Thoracic aorta (tissue), 2 donors: ENCODE measurements around the gene ARFGAP1. TPM values are rescaled to one million over a fixed set of nuclear protein-coding genes. Genes with fewer than 3 reads are reported as not detected.

Experiments
- ATAC-seq: fragments of 150-250 bp; one replicate; pipeline ENCODE4 v1.8.0; 2017; ENCODE audit warnings: low read depth; ENCODE audit not compliant: insufficient number of reproducible peaks, low FRiP score
- DNase-seq: peaks from one replicate; pipeline ENCODE4 v3.0.0-alpha.2; 2020; ENCODE audit warnings: low spot score
- H3K27ac ChIP-seq, 2 donors: fragments of 200-600 bp; sonication (generic); 1 replicate in 1 of 2; 2 replicates in 1 of 2; pipeline ENCODE4 v1.5.1; 2016; ENCODE audit warnings: mild to moderate bottlenecking in 2 of 2, moderate library complexity in 2 of 2
- H3K27me3 ChIP-seq: fragments of 200-600 bp; sonication (generic); replicated peaks from 2 replicates; pipeline ENCODE4 v1.6.0; 2016; ENCODE audit warnings: mild to moderate bottlenecking; ENCODE audit not compliant: insufficient read depth
- H3K36me3 ChIP-seq: fragments of 200-600 bp; sonication (generic); one replicate; pipeline ENCODE4 v1.5.1; 2016
- H3K4me1 ChIP-seq, 2 donors: fragments of 200-600 bp; sonication (generic); 1 replicate in 1 of 2; 2 replicates in 1 of 2; pipeline versions ENCODE4 v1.5.1 to v1.6.0; 2016; ENCODE audit warnings: low read depth in 2 of 2, mild to moderate bottlenecking in 1 of 2; ENCODE audit not compliant: control insufficient read depth in 1 of 2
- H3K4me3 ChIP-seq: fragments of 200-600 bp; sonication (generic); 2 replicates; pipeline ENCODE4 v1.5.1; 2016; ENCODE audit warnings: mild to moderate bottlenecking
- H3K9me3 ChIP-seq: fragments of 200-600 bp; sonication (generic); 2 replicates; pipeline ENCODE4 v1.5.1; 2016
- total RNA-seq, 2 donors: library from RNA; depleted of rRNA; stranded (reverse); fragments of >200 nt; gene quantifications; one replicate each; pipeline versions ENCODE4 v1.1.0 to v1.2.3, GENCODE V29; 2016
- TF ChIP-seq, protein P1 (sequence below): fragments of 200-600 bp; sonication (generic); IDR thresholded peaks from one replicate; pipeline ENCODE4 v1.5.1; 2019; ENCODE audit warnings: antibody characterized with exemption

Gene ARFGAP1
- total RNA-seq, 2 donors from 2014 or later, result 110 to 119 TPM

GRCh38 chr20:63295846-63296245 is 23.2 kb downstream of the ARFGAP1 start:
- Histone ChIP-seq H3K27me3 (no peaks in the 10 kb centered on the region), H3K36me3 (no peaks in the 10 kb centered on the region), H3K27ac (no peak overlapping the region), H3K9me3 (no peaks in the 10 kb centered on the region), H3K4me3 (no peak overlapping the region), H3K4me1 (no peaks in the 10 kb centered on the region)
- ATAC-seq (no peak), DNase-seq (no peak)
- TF ChIP-seq, protein P1, sequence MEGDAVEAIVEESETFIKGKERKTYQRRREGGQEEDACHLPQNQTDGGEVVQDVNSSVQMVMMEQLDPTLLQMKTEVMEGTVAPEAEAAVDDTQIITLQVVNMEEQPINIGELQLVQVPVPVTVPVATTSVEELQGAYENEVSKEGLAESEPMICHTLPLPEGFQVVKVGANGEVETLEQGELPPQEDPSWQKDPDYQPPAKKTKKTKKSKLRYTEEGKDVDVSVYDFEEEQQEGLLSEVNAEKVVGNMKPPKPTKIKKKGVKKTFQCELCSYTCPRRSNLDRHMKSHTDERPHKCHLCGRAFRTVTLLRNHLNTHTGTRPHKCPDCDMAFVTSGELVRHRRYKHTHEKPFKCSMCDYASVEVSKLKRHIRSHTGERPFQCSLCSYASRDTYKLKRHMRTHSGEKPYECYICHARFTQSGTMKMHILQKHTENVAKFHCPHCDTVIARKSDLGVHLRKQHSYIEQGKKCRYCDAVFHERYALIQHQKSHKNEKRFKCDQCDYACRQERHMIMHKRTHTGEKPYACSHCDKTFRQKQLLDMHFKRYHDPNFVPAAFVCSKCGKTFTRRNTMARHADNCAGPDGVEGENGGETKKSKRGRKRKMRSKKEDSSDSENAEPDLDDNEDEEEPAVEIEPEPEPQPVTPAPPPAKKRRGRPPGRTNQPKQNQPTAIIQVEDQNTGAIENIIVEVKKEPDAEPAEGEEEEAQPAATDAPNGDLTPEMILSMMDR, result no peak

- H3K4me1 ChIP-seq, result no peaks in the 10 kb centered on the region
- no peaks in the 10 kb centered on the region for H3K9me3 ChIP-seq
- H3K36me3 ChIP-seq, result no peaks in the 10 kb centered on the region
- ATAC-seq (no peak), DNase-seq (no peak)
- no peak overlapping the region for H3K27ac ChIP-seq
- no peak overlapping the region for H3K4me3 ChIP-seq
- H3K27me3 ChIP-seq, result no peaks in the 10 kb centered on the region
- TF ChIP-seq, protein P1, result no peak
Measured at GRCh38 chr20:63296531-63297299, 24.1 kb downstream of the ARFGAP1 start.

DNA sequence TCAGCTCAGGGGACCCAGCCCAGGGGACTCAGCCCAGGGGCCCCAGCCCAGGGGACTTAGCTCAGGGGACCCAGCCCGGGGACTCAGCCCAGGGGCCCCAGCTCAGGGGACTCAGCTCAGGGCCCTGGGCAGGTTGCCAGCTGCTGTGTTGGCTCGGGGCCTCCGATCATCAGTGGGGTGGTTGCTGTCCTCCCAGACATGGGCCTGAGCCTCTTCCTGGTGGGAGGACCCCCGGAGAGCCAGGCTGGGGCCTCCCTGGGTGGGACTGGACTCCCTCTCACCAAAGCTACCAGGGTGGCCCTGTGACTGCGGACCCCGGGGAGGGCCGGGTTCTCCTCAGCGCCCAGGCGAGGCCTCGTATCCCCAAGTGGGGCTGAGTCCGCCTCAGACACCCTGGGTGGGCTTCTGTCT is 24.8 kb downstream of the ARFGAP1 start:
- Histone ChIP-seq H3K9me3 (no peaks in the 10 kb centered on the region), H3K36me3 (no peaks in the 10 kb centered on the region), H3K4me1 (no peaks in the 10 kb centered on the region), H3K4me3 (no peak overlapping the region), H3K27ac (no peak overlapping the region), H3K27me3 (no peaks in the 10 kb centered on the region)
- no peak for ATAC-seq
- TF ChIP-seq, protein P1, result no peak
- no peak for DNase-seq

DNA sequence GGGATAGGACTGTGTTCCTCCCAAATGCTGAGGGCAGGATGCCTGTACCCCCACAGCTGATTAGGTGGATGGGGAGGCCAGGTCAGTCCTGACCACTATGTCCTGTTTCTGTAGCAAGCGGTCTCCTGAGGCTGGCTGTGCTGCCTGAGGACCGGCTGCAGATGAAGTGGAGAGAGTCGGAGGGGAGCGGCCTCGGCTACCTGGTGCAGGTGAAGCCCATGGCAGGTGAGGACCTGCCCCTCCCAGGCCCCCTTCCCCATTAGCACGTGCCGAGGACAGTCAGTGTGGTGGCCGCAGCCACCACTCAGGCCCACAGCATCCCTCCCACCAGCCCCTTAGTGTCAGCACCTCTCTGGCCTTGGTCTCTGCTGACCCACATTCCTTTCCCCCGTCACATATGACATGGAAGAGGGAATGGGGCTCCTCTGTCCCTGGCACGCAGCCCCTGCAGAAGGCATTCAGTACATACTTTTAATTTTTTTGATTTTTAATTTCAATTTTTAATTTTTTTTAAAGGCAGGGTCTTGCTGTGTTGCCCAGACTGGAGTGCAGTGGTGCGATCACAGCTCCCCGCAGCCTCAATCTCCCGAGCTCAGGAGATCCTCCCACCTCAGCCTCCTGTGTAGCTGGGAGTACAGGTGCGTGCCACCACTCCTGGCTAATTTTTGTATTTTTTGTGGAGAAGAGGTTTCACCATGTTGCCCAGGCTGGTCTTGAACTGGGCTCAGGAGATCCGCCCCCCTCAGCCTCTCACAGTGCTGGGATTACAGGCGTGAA is 25.4 kb downstream of the ARFGAP1 start:
- Histone ChIP-seq H3K27ac (no peak overlapping the region), H3K36me3 (no peaks in the 10 kb centered on the region), H3K4me1 (no peaks in the 10 kb centered on the region), H3K27me3 (no peaks in the 10 kb centered on the region), H3K9me3 (no peaks in the 10 kb centered on the region), H3K4me3 (no peak overlapping the region)
- ATAC-seq, result no peak
- TF ChIP-seq, protein P1, result no peak
- no peak for DNase-seq

DNA sequence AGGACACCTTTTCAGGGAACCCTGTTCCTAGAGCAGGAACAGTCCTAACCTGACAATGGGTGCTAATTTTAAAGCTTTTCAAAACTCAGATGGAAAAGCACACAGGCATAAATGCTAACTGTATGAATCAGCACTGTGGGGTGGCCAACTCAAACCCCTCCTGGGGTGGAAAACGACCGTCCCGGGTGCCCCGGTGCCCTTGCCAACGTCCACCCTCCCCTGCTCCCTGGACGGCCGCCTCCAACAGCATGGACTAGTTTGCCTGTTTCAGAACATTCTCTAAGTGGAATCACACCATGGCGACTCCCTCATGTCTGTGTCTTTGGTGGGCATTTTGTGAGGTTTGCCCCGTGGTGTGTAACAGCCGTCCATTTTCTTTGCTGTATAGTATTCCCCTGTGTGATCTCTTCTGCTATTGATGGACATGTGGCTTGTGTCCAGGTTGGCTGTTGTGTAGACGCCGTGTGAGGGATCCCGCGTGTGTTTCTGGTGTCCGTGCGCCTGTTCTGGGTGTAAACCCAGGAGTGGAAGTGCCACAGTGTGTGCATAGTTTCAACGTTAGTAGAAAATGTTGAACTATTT is 26.2 kb downstream of the ARFGAP1 start:
- Histone ChIP-seq H3K27ac (no peak overlapping the region), H3K27me3 (no peaks in the 10 kb centered on the region), H3K4me3 (no peak overlapping the region), H3K4me1 (no peaks in the 10 kb centered on the region), H3K9me3 (no peaks in the 10 kb centered on the region), H3K36me3 (no peaks in the 10 kb centered on the region)
- TF ChIP-seq, protein P1, result no peak
- ATAC-seq, result no peak
- DNase-seq, result no peak
